WTC11 (cell line): ENCODE data around the gene GFOD1. TPM values are rescaled to one million over a fixed set of nuclear protein-coding genes. Genes with fewer than 3 reads are reported as not detected.

Experiments
- EMX1 ChIP-seq: fragments of 250-450 bp; sonication (Bioruptor Pico); IDR thresholded peaks from 2 replicates; pipeline ENCODE4 v1.8.0; 2021; ENCODE audit warnings: mild to moderate bottlenecking
- FOXK1 ChIP-seq: sonication (generic); formaldehyde crosslinking; IDR thresholded peaks from 2 replicates; pipeline ENCODE4 v1.8.0; 2022; ENCODE audit warnings: mild to moderate bottlenecking, moderate library complexity, missing genetic modification reagents
- KAT7 ChIP-seq: sonication (generic); formaldehyde crosslinking; IDR thresholded peaks from 2 replicates; pipeline ENCODE4 v1.8.1; 2023; ENCODE audit warnings: missing genetic modification reagents, mild to moderate bottlenecking, borderline replicate concordance
- MYBL2 ChIP-seq: sonication (generic); formaldehyde crosslinking; IDR thresholded peaks from 2 replicates; pipeline ENCODE4 v1.8.1; 2023; ENCODE audit warnings: mild to moderate bottlenecking, moderate library complexity, missing genetic modification reagents
- NFE2L1 ChIP-seq: sonication (generic); formaldehyde crosslinking; IDR thresholded peaks from 2 replicates; pipeline ENCODE4 v1.8.1; 2023; ENCODE audit warnings: missing genetic modification reagents
- NR1H2 ChIP-seq: sonication (generic); formaldehyde crosslinking; IDR thresholded peaks from 2 replicates; pipeline ENCODE4 v1.9.0; 2021; ENCODE audit warnings: mild to moderate bottlenecking, moderate library complexity, missing genetic modification reagents
- NR2C2 ChIP-seq: sonication (generic); formaldehyde crosslinking; IDR thresholded peaks from 2 replicates; pipeline ENCODE4 v1.8.0; 2022; ENCODE audit warnings: mild to moderate bottlenecking, missing genetic modification reagents
- NR3C1 ChIP-seq: sonication (generic); formaldehyde crosslinking; conservative IDR thresholded peaks from 2 replicates; pipeline ENCODE4 v1.8.1; 2023; ENCODE audit warnings: low read depth, mild to moderate bottlenecking, missing genetic modification reagents
- PRRX2 ChIP-seq: fragments of 250-450 bp; sonication (Bioruptor Pico); IDR thresholded peaks from 2 replicates; pipeline ENCODE4 v1.8.0; 2021; ENCODE audit warnings: mild to moderate bottlenecking
- RELA ChIP-seq: sonication (generic); formaldehyde crosslinking; IDR thresholded peaks from 2 replicates; pipeline ENCODE4 v1.8.1; 2022; ENCODE audit warnings: missing genetic modification reagents, mild to moderate bottlenecking, borderline replicate concordance
- SMAD3 ChIP-seq: sonication (generic); formaldehyde crosslinking; IDR thresholded peaks from 2 replicates; pipeline ENCODE4 v1.8.0; 2022; ENCODE audit warnings: missing genetic modification reagents, mild to moderate bottlenecking, borderline replicate concordance
- TCF7 ChIP-seq: sonication (generic); formaldehyde crosslinking; IDR thresholded peaks from 2 replicates; pipeline ENCODE4 v1.8.0; 2022; ENCODE audit warnings: mild to moderate bottlenecking, low read depth, missing genetic modification reagents, moderate library complexity
- ZNF317 ChIP-seq: sonication (generic); formaldehyde crosslinking; IDR thresholded peaks from 2 replicates; pipeline ENCODE4 v1.8.1; 2023; ENCODE audit warnings: low read depth, mild to moderate bottlenecking, moderate library complexity, missing genetic modification reagents, borderline replicate concordance
- ZNF671 ChIP-seq: fragments of 250-450 bp; sonication (Bioruptor Pico); IDR thresholded peaks from 2 replicates; pipeline ENCODE4 v1.8.0; 2021; ENCODE audit warnings: mild to moderate bottlenecking
- total RNA-seq: library from RNA; stranded (reverse); gene quantifications from 3 replicates; pipeline ENCODE4 v1.2.3, GENCODE V29; 2021
- TF ChIP-seq, protein P1 (sequence below): sonication (generic); formaldehyde crosslinking; conservative IDR thresholded peaks from 2 replicates; pipeline ENCODE4 v1.8.1; 2023; ENCODE audit warnings: mild to moderate bottlenecking, low read depth, missing genetic modification reagents, moderate library complexity
- TF ChIP-seq, protein P2 (sequence below): sonication (generic); formaldehyde crosslinking; IDR thresholded peaks from 2 replicates; pipeline ENCODE4 v1.8.1; 2023; ENCODE audit warnings: mild to moderate bottlenecking, missing genetic modification reagents, moderate library complexity
- TF ChIP-seq, protein P3 (sequence below): fragments of 200-600 bp; IDR thresholded peaks from 2 replicates; pipeline ENCODE4 v1.8.0; 2022; ENCODE audit warnings: antibody characterized with exemption
- TF ChIP-seq, protein P4 (sequence below): sonication (generic); formaldehyde crosslinking; IDR thresholded peaks from 2 replicates; pipeline ENCODE4 v1.8.0; 2022; ENCODE audit warnings: mild to moderate bottlenecking, missing genetic modification reagents
- TF ChIP-seq, protein P5 (sequence below): sonication (generic); formaldehyde crosslinking; IDR thresholded peaks from 2 replicates; pipeline ENCODE4 v1.8.0; 2022; ENCODE audit warnings: mild to moderate bottlenecking, missing genetic modification reagents
- TF ChIP-seq, protein P6 (sequence below): sonication (generic); formaldehyde crosslinking; IDR thresholded peaks from 2 replicates; pipeline ENCODE4 v1.8.1; 2023; ENCODE audit warnings: mild to moderate bottlenecking, missing genetic modification reagents, moderate library complexity
- TF ChIP-seq, protein P7 (sequence below): sonication (generic); formaldehyde crosslinking; conservative IDR thresholded peaks from 2 replicates; pipeline ENCODE4 v1.8.1; 2022; ENCODE audit warnings: mild to moderate bottlenecking, missing genetic modification reagents
- TF ChIP-seq, protein P8 (sequence below): fragments of 250-450 bp; sonication (Bioruptor Pico); IDR thresholded peaks from 2 replicates; pipeline ENCODE4 v1.9.0; 2021; ENCODE audit warnings: mild to moderate bottlenecking, borderline replicate concordance
- TF ChIP-seq, protein P9 (sequence below): fragments of 250-450 bp; sonication (Bioruptor Pico); conservative IDR thresholded peaks from 2 replicates; pipeline ENCODE4 v1.9.0; 2021; ENCODE audit warnings: mild to moderate bottlenecking

The GFOD1 gene
- total RNA-seq, 1 experiment from 2014 or later: 8.5 TPM

DNA sequence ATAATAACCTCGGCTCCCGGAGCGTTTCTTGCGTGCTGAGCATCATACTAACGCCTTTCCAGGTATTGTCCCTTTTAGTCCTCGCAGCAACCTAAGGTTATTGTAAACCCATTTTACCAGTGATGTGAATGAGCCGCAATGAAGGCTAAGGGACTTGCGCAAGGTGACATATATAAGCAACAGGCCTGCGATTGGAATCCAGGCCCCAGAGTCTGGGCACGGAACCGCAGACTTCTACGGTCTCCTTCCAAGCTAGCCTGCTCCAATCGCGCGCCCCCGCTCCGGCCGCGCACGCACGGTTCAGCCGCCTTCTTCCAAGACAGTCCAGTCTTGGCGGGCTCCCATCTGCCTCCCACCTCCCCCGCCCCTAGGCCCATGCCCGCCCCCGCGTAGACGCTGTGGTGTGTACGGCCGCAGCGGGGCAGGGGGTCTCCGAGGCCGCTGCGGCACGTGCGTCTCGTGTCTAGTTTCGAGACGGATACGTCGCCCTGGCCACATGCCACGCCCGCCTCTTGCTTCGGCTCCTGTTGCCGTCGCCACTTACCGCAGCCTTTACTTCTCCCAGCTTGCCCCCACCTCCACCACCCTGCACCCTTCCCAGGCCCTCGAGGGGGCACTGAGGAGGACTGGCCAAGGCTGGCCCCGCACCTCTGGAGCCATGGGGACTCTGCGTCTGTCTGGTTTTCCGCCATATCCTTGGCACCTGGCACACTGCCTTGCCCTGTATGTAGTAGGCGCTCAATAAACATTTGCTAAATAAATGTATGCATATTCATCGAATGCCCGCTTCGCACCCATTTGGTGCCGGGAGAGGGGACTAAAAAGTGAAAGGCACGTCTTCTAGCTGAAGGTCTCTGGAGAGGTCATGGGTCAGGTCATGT is 855 bp upstream of the GFOD1 start (continued):
- TF ChIP-seq, protein P1, sequence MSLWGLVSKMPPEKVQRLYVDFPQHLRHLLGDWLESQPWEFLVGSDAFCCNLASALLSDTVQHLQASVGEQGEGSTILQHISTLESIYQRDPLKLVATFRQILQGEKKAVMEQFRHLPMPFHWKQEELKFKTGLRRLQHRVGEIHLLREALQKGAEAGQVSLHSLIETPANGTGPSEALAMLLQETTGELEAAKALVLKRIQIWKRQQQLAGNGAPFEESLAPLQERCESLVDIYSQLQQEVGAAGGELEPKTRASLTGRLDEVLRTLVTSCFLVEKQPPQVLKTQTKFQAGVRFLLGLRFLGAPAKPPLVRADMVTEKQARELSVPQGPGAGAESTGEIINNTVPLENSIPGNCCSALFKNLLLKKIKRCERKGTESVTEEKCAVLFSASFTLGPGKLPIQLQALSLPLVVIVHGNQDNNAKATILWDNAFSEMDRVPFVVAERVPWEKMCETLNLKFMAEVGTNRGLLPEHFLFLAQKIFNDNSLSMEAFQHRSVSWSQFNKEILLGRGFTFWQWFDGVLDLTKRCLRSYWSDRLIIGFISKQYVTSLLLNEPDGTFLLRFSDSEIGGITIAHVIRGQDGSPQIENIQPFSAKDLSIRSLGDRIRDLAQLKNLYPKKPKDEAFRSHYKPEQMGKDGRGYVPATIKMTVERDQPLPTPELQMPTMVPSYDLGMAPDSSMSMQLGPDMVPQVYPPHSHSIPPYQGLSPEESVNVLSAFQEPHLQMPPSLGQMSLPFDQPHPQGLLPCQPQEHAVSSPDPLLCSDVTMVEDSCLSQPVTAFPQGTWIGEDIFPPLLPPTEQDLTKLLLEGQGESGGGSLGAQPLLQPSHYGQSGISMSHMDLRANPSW (CRISPR knock-in tag): no peak
- peak; percentile 67; the same call in 1 of the 2 replicates for TF ChIP-seq FOXK1 (CRISPR knock-in tag)
- TF ChIP-seq, protein P2, sequence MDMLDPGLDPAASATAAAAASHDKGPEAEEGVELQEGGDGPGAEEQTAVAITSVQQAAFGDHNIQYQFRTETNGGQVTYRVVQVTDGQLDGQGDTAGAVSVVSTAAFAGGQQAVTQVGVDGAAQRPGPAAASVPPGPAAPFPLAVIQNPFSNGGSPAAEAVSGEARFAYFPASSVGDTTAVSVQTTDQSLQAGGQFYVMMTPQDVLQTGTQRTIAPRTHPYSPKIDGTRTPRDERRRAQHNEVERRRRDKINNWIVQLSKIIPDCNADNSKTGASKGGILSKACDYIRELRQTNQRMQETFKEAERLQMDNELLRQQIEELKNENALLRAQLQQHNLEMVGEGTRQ (CRISPR knock-in tag): no peak
- TF ChIP-seq, protein P3, sequence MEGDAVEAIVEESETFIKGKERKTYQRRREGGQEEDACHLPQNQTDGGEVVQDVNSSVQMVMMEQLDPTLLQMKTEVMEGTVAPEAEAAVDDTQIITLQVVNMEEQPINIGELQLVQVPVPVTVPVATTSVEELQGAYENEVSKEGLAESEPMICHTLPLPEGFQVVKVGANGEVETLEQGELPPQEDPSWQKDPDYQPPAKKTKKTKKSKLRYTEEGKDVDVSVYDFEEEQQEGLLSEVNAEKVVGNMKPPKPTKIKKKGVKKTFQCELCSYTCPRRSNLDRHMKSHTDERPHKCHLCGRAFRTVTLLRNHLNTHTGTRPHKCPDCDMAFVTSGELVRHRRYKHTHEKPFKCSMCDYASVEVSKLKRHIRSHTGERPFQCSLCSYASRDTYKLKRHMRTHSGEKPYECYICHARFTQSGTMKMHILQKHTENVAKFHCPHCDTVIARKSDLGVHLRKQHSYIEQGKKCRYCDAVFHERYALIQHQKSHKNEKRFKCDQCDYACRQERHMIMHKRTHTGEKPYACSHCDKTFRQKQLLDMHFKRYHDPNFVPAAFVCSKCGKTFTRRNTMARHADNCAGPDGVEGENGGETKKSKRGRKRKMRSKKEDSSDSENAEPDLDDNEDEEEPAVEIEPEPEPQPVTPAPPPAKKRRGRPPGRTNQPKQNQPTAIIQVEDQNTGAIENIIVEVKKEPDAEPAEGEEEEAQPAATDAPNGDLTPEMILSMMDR: no peak
- no peak for TF ChIP-seq EMX1 (CRISPR knock-in tag)
- TF ChIP-seq, protein P4, sequence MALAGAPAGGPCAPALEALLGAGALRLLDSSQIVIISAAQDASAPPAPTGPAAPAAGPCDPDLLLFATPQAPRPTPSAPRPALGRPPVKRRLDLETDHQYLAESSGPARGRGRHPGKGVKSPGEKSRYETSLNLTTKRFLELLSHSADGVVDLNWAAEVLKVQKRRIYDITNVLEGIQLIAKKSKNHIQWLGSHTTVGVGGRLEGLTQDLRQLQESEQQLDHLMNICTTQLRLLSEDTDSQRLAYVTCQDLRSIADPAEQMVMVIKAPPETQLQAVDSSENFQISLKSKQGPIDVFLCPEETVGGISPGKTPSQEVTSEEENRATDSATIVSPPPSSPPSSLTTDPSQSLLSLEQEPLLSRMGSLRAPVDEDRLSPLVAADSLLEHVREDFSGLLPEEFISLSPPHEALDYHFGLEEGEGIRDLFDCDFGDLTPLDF (CRISPR knock-in tag): no peak
- TF ChIP-seq SMAD3 (CRISPR knock-in tag): no peak
- TF ChIP-seq, protein P5, sequence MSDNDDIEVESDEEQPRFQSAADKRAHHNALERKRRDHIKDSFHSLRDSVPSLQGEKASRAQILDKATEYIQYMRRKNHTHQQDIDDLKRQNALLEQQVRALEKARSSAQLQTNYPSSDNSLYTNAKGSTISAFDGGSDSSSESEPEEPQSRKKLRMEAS (CRISPR knock-in tag): peak; percentile 92
- no peak for TF ChIP-seq ZNF671
- TF ChIP-seq NFE2L1 (CRISPR knock-in tag): peak; percentile 79; the same call in 1 of the 2 replicates
- TF ChIP-seq ZNF317: 0 out of 2 replicates have a peak, but pooled peaks have one; percentile 21
- TF ChIP-seq, protein P6, sequence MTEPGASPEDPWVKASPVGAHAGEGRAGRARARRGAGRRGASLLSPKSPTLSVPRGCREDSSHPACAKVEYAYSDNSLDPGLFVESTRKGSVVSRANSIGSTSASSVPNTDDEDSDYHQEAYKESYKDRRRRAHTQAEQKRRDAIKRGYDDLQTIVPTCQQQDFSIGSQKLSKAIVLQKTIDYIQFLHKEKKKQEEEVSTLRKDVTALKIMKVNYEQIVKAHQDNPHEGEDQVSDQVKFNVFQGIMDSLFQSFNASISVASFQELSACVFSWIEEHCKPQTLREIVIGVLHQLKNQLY (CRISPR knock-in tag): no peak
- TF ChIP-seq, protein P7, sequence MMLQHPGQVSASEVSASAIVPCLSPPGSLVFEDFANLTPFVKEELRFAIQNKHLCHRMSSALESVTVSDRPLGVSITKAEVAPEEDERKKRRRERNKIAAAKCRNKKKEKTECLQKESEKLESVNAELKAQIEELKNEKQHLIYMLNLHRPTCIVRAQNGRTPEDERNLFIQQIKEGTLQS (CRISPR knock-in tag): no peak
- no peak for TF ChIP-seq NR2C2 (CRISPR knock-in tag)
- TF ChIP-seq NR1H2 (CRISPR knock-in tag): no peak
- no peak for TF ChIP-seq TCF7 (CRISPR knock-in tag)
- TF ChIP-seq MYBL2 (CRISPR knock-in tag): no peak
- no peak for TF ChIP-seq PRRX2
- no peak for TF ChIP-seq KAT7 (CRISPR knock-in tag)
- TF ChIP-seq RELA (CRISPR knock-in tag): no peak
- no peak for TF ChIP-seq NR3C1 (CRISPR knock-in tag)
- TF ChIP-seq, protein P8, sequence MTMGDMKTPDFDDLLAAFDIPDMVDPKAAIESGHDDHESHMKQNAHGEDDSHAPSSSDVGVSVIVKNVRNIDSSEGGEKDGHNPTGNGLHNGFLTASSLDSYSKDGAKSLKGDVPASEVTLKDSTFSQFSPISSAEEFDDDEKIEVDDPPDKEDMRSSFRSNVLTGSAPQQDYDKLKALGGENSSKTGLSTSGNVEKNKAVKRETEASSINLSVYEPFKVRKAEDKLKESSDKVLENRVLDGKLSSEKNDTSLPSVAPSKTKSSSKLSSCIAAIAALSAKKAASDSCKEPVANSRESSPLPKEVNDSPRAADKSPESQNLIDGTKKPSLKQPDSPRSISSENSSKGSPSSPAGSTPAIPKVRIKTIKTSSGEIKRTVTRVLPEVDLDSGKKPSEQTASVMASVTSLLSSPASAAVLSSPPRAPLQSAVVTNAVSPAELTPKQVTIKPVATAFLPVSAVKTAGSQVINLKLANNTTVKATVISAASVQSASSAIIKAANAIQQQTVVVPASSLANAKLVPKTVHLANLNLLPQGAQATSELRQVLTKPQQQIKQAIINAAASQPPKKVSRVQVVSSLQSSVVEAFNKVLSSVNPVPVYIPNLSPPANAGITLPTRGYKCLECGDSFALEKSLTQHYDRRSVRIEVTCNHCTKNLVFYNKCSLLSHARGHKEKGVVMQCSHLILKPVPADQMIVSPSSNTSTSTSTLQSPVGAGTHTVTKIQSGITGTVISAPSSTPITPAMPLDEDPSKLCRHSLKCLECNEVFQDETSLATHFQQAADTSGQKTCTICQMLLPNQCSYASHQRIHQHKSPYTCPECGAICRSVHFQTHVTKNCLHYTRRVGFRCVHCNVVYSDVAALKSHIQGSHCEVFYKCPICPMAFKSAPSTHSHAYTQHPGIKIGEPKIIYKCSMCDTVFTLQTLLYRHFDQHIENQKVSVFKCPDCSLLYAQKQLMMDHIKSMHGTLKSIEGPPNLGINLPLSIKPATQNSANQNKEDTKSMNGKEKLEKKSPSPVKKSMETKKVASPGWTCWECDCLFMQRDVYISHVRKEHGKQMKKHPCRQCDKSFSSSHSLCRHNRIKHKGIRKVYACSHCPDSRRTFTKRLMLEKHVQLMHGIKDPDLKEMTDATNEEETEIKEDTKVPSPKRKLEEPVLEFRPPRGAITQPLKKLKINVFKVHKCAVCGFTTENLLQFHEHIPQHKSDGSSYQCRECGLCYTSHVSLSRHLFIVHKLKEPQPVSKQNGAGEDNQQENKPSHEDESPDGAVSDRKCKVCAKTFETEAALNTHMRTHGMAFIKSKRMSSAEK (CRISPR knock-in tag): no peak
- TF ChIP-seq, protein P9, sequence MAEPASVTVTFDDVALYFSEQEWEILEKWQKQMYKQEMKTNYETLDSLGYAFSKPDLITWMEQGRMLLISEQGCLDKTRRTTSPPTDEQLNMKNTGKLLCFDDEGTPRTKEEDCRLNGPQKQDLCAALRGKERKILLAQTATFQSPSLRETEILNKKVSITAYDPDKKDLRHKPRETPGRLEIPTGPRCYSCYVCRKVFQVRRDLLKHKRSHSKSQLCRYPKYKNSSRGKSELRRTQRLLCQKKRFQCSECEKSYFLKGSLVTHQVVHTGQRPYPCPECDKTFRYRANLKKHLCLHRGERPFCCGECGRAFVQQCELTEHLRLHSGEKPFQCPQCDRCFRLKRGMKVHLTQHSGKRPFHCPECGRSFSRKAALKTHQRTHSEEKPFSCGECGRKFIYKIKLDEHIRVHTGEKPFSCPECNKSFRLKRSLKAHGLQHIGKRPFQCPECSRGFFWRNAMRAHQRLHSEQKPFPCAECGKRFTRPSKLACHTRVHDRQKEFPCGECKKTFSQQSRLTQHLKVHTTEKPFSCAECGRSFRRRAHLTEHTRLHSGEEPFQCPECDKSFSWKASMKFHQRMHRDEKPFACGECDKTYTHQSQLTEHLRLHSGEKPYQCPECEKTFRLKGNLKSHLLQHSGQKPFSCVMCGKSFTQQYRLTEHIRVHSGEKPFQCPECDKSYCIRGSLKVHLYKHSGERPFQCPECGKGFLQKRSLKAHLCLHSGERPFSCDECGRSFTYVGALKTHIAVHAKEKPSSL (CRISPR knock-in tag): no peak
